ENCODE results near the gene ZNF566. TPM values are rescaled to one million over a fixed set of nuclear protein-coding genes. Genes with fewer than 3 reads are reported as not detected.
A peak's percentile ranks its signal among the peaks of the same experiment; 100 is the strongest.
"Not testable (repeated sequence)": the region's sequence is repeated elsewhere in the genome, so short reads cannot be mapped to it uniquely, and the experiment has no call there.

Gene ZNF566
- polyA plus RNA-seq (ENCODE audit: insufficient read length in 3 of 3): 10 to 100 TPM; 15.2 to 16.5 (median 15.9) TPM
- long read RNA-seq, donor 1: 0 reads
- long read RNA-seq, donor 2, partial matches to known transcripts: 7 of 8 reads
- long read RNA-seq, donor 2, other reads (novel, unspliced or antisense): 0 of 8 reads
- long read RNA-seq, donor 3, partial matches to known transcripts: 0 of 3 reads
- long read RNA-seq, donor 3, other reads (novel, unspliced or antisense): 0 of 3 reads
- long read RNA-seq, donor 4, partial matches to known transcripts: 0 of 1 reads
- long read RNA-seq, donor 4, other reads (novel, unspliced or antisense): 0 of 1 reads
- long read RNA-seq, donor 5, partial matches to known transcripts: 0 of 5 reads
- long read RNA-seq, donor 5, other reads (novel, unspliced or antisense): 0 of 5 reads
- long read RNA-seq, donor 6, partial matches to known transcripts: 0 of 2 reads
- long read RNA-seq, donor 6, other reads (novel, unspliced or antisense): 0 of 2 reads
- long read RNA-seq, donor 7, partial matches to known transcripts: 0 of 1 reads
- long read RNA-seq, donor 7, other reads (novel, unspliced or antisense): 0 of 1 reads
- long read RNA-seq, donor 8, partial matches to known transcripts: 0 of 6 reads
- long read RNA-seq, donor 8, other reads (novel, unspliced or antisense): 0 of 6 reads
- long read RNA-seq, donor 9, partial matches to known transcripts: 0 of 2 reads
- long read RNA-seq, donor 9, other reads (novel, unspliced or antisense): 0 of 2 reads
- long read RNA-seq, donor 10, partial matches to known transcripts: 0 of 1 reads
- long read RNA-seq, donor 10, other reads (novel, unspliced or antisense): 0 of 1 reads
- long read RNA-seq, donor 11, partial matches to known transcripts: 0 of 3 reads
- long read RNA-seq, donor 11, other reads (novel, unspliced or antisense): 0 of 3 reads
- long read RNA-seq, donor 12: 0 reads
- long read RNA-seq, donor 13, partial matches to known transcripts: 0 of 3 reads
- long read RNA-seq, donor 13, other reads (novel, unspliced or antisense): 0 of 3 reads
- long read RNA-seq, donor 14, partial matches to known transcripts: 5 of 7 reads
- long read RNA-seq, donor 14, other reads (novel, unspliced or antisense): 0 of 7 reads
- long read RNA-seq, donor 15: 0 reads
- long read RNA-seq, donor 16, partial matches to known transcripts: 0 of 7 reads
- long read RNA-seq, donor 16, other reads (novel, unspliced or antisense): 0 of 7 reads

GRCh38 chr19:36489118-36489919, at the start of gene ZNF566:
ZNF566 (minus strand) TSS chr19:36489561; CDS start chr19:36476557, 13,004 bp downstream.
- peak; percentile 86 to 96 (median 92) for DNase-seq (ENCODE audit: extremely low read depth in 1 of 11, low read depth in 9 of 11, low spot score in 4 of 11)

GRCh38 chr19:36528921-36529518, 39.7 kb upstream of the ZNF566 start:
- DNase-seq (ENCODE audit: extremely low read depth in 1 of 11, low read depth in 9 of 11, low spot score in 4 of 11): peak in 5 of 11 donors; percentile 0 to 12 (median 7)

DNA sequence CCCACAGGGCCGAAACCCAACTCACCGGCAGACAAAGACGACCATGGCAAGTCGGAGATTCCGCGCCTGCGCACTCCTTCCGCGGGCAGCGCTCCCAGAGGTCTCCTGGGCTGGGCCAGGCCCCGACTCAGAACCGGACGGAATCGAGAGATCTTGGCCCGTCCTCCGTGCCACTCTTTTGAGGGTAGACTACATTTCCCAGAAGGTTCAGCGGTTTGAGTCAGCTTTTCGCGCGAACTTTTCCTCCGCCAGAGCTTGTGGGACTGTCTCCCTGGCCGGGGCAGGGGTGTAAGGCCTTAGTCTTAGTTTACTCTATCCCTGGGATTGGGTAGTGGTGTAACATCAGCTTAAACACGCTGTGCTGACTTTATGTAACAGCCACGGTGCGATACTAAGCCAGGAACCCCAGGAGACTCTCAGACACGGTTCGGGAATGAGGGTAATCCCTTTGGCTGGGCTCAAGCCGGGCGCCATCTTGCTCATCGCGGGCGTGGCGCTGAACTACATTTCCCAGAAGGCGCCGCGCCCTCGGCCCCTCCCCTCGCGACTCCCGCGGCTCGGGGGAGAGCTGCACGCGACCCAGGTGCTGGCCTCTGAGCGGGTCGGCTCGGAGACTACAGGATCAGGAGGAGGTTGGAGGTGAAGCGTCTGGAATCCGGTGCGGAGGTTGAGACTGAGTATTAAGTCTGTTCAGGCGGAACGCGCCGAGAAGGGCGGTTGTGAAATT, 39.0 kb upstream of the ZNF566 start, which contains the start of gene ZNF260:
ZNF260 (minus strand) TSS at position 78 of the 727 bp plus-strand sequence. CDS start 13,033 bp downstream, outside the sequence.
- peak; percentile 89 to 98 (median 94) for DNase-seq (ENCODE audit: extremely low read depth in 1 of 11, low read depth in 9 of 11, low spot score in 4 of 11)

DNA sequence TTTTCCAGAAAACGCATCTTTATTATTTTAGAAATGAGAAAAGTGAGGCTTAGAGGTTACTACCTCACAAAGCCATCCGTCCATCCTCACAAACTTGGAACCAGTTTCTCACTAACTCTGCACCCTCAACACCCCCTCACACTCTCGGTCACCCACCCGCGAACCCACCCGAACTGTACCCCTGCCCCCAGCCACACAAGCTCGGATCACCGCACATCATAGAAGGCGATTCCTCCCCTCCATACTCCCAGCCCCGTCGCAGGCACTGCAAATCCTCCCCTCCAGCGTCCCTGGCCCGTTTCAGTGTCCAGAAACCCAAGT, 38.5 kb upstream of the ZNF566 start:
- DNase-seq (ENCODE audit: extremely low read depth in 1 of 11, low read depth in 9 of 11, low spot score in 4 of 11): no peak

DNA sequence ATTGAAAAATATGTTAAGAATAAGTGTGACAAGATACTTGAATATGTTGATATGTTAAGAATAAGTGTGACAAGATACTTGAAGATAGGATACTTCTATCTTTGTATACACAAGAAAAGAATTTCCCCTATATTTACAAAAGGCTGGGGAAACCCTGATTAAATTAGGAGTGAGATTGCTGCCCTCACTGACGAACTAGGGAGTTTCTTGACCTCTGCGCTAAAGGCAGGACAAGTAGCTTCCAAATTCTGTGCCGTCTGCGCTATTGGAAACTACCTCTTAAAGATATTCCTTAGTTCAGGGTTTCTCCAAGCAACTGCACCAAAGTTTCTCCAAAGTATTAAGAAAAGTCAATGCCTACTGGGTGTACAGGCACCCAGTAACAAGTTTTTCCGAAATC, 38.0 kb upstream of the ZNF566 start:
- DNase-seq (ENCODE audit: extremely low read depth in 1 of 11, low read depth in 9 of 11, low spot score in 4 of 11): peak in 5 of 11 donors; percentile 4 to 24 (median 7)

DNA sequence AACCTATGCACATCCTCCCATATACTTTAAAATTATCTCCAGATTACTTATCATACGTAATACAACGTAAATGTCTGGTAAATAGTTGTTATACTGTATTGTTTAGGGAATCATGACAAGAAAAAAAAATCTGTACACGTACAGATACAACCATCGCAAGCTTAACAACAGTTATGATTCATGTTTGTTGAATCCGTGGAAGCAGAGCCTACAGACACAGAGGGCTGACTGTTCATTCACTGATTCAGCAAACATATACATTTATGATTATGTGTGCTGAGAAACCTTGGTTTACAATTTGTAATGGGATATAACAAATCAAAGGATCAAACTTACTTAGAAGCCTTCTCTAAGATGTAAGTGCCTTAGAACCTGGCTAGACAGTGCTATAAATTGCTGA, 37.2 kb upstream of the ZNF566 start:
- DNase-seq (ENCODE audit: extremely low read depth in 1 of 11, low read depth in 9 of 11, low spot score in 4 of 11): no peak

DNA sequence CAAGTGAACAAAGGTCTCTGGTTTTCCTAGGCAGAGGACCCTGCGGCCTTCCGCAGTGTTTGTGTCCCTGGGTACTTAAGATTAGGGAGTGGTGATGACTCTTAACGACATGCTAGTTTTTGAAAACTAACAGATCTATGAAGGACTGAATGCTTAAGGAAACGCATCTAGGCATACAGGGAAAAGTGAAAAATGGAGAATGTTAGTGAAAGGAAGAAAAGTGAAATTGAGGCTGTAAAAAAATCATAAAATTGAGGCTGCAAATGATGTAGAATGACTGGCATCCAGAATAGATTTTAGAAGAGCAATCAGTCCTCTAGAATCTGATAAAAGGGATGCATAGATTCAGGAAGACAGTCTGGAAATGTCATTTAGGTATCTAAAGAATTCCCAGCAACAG, 35.3 kb upstream of the ZNF566 start:
- no peak for DNase-seq (ENCODE audit: extremely low read depth in 1 of 11, low read depth in 9 of 11, low spot score in 4 of 11)

GRCh38 chr19:36514012-36514612, 24.8 kb upstream of the ZNF566 start:
- no peak for DNase-seq (ENCODE audit: extremely low read depth in 1 of 11, low read depth in 9 of 11, low spot score in 4 of 11)

DNA sequence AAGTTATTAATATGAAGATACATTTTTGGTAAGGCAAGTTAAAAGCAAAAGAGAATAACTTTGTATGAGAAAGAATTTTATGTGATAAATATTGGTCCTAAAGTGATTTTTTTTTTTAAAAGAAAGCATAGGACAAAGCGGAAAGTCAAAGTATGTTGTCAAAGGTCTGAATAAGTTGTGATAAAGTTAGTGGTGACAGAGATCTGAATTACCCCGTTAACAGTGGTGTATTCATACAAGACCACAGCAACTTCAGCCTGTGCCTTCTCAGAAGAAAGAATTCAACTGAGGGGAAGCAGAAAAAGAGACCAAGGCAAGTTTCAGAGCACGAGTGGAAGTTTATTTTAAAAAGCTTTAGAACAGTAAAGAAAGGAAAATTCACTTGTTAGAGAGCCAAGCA, 19.0 kb upstream of the ZNF566 start:
- DNase-seq (ENCODE audit: extremely low read depth in 1 of 11, low read depth in 9 of 11, low spot score in 4 of 11): no peak

GRCh38 chr19:36501973-36502372, 12.6 kb upstream of the ZNF566 start:
- DNase-seq (ENCODE audit: extremely low read depth in 1 of 11, low read depth in 9 of 11, low spot score in 4 of 11): no peak

- no peak for DNase-seq (ENCODE audit: extremely low read depth in 1 of 11, low read depth in 9 of 11, low spot score in 4 of 11)
These were observed 7.6 kb upstream of the ZNF566 start for GRCh38 chr19:36497001-36497400.

GRCh38 chr19:36492689-36493453, 3.5 kb upstream of the ZNF566 start:
- peak in 3 of 11 donors; percentile 3 to 13 (median 8) for DNase-seq (ENCODE audit: extremely low read depth in 1 of 11, low read depth in 9 of 11, low spot score in 4 of 11)

DNA sequence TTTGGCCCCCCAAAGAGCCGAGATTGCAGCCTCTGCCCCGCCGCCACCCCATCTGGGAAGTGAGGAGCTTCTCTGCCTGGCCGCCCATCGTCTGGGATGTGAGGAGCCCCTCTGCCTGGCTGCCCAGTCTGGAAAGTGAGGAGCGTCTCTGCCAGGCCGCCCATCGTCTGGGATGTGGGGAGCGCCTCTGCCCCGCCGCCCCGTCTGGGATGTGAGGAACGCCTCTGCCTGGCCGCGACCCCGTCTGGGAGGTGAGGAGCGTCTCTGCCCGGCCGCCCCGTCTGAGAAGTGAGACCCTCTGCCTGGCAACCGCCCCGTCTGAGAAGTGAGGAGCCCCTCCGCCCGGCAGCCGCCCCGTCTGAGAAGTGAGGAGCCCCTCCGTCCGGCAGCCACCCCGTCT, 1.5 kb upstream of the ZNF566 start:
- DNase-seq (ENCODE audit: extremely low read depth in 1 of 11, low read depth in 9 of 11, low spot score in 4 of 11): not testable (repeated sequence)

- peak in 5 of 11 donors; percentile 78 to 94 (median 87) for DNase-seq (ENCODE audit: extremely low read depth in 1 of 11, low read depth in 9 of 11, low spot score in 4 of 11)
These were observed 607 bp upstream of the ZNF566 start for GRCh38 chr19:36489920-36490415.

GRCh38 chr19:36488846-36489117, 579 bp downstream of the ZNF566 start:
- peak in 4 of 11 donors; percentile 13 to 25 (median 21) for DNase-seq (ENCODE audit: extremely low read depth in 1 of 11, low read depth in 9 of 11, low spot score in 4 of 11)

DNA sequence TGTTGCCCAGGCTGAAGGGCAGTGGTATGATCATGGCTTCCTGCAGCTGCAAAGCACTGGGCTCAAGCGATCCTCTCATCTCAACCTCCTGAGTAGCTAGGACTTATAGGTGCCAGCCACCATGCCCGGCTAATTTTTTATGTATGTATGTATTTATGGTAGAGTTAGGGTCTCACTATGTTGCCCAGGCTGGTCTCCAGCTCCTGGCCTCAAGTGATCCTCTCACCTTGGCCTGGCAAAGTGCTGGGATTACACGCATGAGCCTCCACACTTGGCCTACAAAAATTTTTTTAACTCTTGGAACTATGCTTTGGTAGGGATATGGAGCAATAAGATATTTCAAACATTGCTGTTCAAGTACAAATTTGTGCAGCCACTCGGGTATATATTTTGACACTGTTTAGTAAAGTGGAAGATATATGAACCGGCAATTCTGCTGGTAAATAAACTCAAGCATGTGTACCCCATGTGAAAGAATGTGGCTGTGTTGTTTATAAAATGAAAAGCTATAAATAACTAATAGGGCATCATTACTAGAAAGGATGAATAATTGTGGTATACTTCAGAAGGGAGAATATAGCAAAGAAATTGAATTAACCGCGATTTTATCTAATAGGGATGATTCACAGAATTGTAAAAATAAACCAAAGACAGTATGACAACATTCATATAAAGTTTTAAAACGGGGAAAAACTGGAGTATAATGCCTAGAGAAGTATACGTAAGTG, 1.1 kb downstream of the ZNF566 start:
- DNase-seq (ENCODE audit: extremely low read depth in 1 of 11, low read depth in 9 of 11, low spot score in 4 of 11): no peak
